Smooth muscle cell (in vitro differentiated cells): ENCODE measurements around the gene TMEM259. TPM values are rescaled to one million over a fixed set of nuclear protein-coding genes. Genes with fewer than 3 reads are reported as not detected.
A peak's percentile ranks its signal among the peaks of the same experiment; 100 is the strongest.

ENCODE experiments used
- DNase-seq: peaks from one replicate; lab custom pipeline; 2025; ENCODE audit not compliant: unreplicated experiment; lab: John Stamatoyannopoulos, UW
- H2AFZ ChIP-seq: fragments of 200-600 bp; sonication (generic); 2 replicates; pipeline ENCODE4 v1.6.0; 2016; ENCODE audit warnings: antibody characterized with exemption, low read depth, mild to moderate bottlenecking
- H3F3A ChIP-seq: fragments of 200-600 bp; sonication (generic); 2 replicates; pipeline ENCODE4 v1.6.0; 2017; ENCODE audit warnings: antibody characterized with exemption, low read depth
- H3K27ac ChIP-seq: fragments of 200-600 bp; sonication (generic); 2 replicates; pipeline ENCODE4 v1.5.1; 2016; ENCODE audit warnings: low read depth, mild to moderate bottlenecking
- H3K27me3 ChIP-seq: fragments of 200-600 bp; sonication (generic); 2 replicates; pipeline ENCODE4 v1.6.1; 2016; ENCODE audit warnings: low read depth, mild to moderate bottlenecking
- H3K36me3 ChIP-seq: fragments of 200-600 bp; sonication (generic); 2 replicates; pipeline ENCODE4 v1.5.1; 2016; ENCODE audit warnings: low read depth
- H3K4me1 ChIP-seq: fragments of 200-600 bp; sonication (generic); 2 replicates; pipeline ENCODE4 v1.5.1; 2016; ENCODE audit warnings: low read depth
- H3K4me2 ChIP-seq: fragments of 200-600 bp; sonication (generic); 2 replicates; pipeline ENCODE4 v1.6.0; 2016; ENCODE audit warnings: mild to moderate bottlenecking
- H3K4me3 ChIP-seq: fragments of 200-600 bp; sonication (generic); 2 replicates; pipeline ENCODE4 v1.5.1; 2016; ENCODE audit warnings: mild to moderate bottlenecking
- H3K79me2 ChIP-seq: fragments of 200-600 bp; sonication (generic); 2 replicates; pipeline ENCODE4 v1.6.0; 2016; ENCODE audit warnings: low read depth, mild to moderate bottlenecking
- H3K9ac ChIP-seq: fragments of 200-600 bp; sonication (generic); 2 replicates; pipeline ENCODE4 v1.6.0; 2016; ENCODE audit warnings: low read depth
- H3K9me3 ChIP-seq: fragments of 200-600 bp; sonication (generic); replicated peaks from 2 replicates; pipeline ENCODE4 v1.5.1; 2016; ENCODE audit warnings: low read depth
- H4K20me1 ChIP-seq: fragments of 200-600 bp; sonication (generic); 2 replicates; pipeline ENCODE4 v1.6.0; 2016; ENCODE audit warnings: low read depth
- WGBS: methylation state at CpG from one replicate; pipeline ENCODE4 v1.1.7; 2016; ENCODE audit warnings: low lambda C conversion rate; 5-methylcytosine and 5-hydroxymethylcytosine counted together
- polyA plus RNA-seq: library from polyadenylated mRNA; unstranded; fragments of >200 nt; fragmentation: Nextera tagmentation; extraction: Ambion mirVana; gene quantifications from 2 replicates; pipeline ENCODE4 v1.2.1, GENCODE V29; 2016
- total RNA-seq: library from RNA; depleted of rRNA; stranded (reverse); fragments of >200 nt; gene quantifications from 2 replicates; pipeline ENCODE4 v1.2.3, GENCODE V29; 2014
- TF ChIP-seq, protein P1 (sequence below): fragments of 200-600 bp; sonication (generic); IDR thresholded peaks from 2 replicates; pipeline ENCODE4 v1.5.1; 2017; ENCODE audit warnings: borderline replicate concordance, mild to moderate bottlenecking, antibody characterized with exemption; ENCODE audit not compliant: insufficient read depth, poor library complexity, severe bottlenecking

The TMEM259 gene
- total and polyA plus RNA-seq, 2 experiments from 2014 or later = 133 to 232 TPM

DNA sequence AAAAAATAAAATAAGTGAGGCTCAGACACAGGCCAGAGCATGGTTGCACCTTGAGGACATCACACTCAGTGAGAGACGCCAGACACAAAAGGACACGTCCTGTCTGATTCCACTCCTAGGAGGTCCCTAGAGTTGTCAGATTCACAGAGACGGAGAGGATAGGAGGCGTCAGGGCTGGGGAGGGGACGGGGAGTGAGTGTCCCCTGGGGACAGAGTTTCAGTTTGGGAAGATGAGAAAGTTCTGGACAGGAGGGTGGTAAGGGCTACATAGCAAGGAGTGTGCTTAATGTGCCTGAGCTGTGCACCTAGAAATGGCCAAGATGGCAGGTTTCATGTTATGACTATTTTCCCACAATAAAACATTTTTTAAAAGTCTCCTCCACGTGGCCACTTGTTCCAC is 22.9 kb downstream of the TMEM259 start:
- Histone ChIP-seq H3K9me3 (no peaks in the 10 kb centered on the region), H3K4me1 (peaks cover 7% of the 10 kb centered on the region), H2AFZ (no peak overlapping the region), H3F3A (no peaks in the 10 kb centered on the region), H3K36me3 (no peaks in the 10 kb centered on the region), H3K79me2 (no peaks in the 10 kb centered on the region), H3K27me3 (peaks cover 56% of the 10 kb centered on the region), H3K27ac (no peak overlapping the region), H3K4me2 (no peak overlapping the region), H3K4me3 (no peak overlapping the region), H3K9ac (no peak overlapping the region), H4K20me1 (no peaks in the 10 kb centered on the region)
- TF ChIP-seq, protein P1, sequence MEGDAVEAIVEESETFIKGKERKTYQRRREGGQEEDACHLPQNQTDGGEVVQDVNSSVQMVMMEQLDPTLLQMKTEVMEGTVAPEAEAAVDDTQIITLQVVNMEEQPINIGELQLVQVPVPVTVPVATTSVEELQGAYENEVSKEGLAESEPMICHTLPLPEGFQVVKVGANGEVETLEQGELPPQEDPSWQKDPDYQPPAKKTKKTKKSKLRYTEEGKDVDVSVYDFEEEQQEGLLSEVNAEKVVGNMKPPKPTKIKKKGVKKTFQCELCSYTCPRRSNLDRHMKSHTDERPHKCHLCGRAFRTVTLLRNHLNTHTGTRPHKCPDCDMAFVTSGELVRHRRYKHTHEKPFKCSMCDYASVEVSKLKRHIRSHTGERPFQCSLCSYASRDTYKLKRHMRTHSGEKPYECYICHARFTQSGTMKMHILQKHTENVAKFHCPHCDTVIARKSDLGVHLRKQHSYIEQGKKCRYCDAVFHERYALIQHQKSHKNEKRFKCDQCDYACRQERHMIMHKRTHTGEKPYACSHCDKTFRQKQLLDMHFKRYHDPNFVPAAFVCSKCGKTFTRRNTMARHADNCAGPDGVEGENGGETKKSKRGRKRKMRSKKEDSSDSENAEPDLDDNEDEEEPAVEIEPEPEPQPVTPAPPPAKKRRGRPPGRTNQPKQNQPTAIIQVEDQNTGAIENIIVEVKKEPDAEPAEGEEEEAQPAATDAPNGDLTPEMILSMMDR = no peak
- DNase-seq = no peak
- 62% methylated on average over 6 of the region's 6 CpGs for WGBS

DNA sequence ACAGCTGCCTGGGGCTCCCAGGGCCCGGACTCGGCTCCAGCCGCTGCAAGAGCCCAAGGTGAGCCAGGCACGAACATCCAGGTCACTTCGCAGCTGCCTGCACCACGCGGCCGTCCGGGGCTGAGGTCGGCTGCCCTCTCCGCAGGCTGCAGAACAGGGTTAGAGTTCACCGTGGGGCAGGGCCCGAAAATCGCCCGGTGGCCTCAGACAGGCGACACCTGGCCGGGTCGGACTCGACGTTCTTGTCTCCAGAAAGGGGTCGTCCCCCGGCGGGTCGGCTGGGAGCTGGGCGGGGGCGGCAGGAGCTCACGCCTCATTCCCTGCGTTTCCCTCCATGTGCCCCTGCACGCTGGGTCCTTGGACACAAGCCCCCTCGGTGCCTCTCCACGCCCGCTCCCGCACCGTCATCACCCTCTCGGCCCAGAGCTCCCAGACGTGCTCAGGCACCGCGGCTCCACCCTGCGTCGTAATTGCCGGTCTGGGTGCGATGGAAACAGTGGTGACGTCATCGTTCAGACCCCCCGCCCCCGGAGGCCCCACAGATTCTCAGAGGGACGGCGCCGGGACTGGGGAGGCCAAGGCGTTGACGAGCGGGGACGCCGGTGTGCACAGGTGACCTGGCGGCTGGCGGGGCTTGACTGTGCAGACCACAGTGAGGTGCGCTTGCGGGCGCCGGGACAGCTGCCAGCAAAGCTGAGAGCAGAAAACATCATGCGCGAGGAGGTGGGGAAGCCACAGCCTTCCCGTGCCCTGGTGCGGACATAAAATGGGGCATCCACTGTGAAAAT is 24.7 kb downstream of the TMEM259 start:
- no peak overlapping the region for H3K27ac ChIP-seq
- H3F3A ChIP-seq = no peaks in the 10 kb centered on the region
- peaks cover 7% of the 10 kb centered on the region for H3K4me1 ChIP-seq
- peaks cover 49% of the 10 kb centered on the region for H3K27me3 ChIP-seq
- H4K20me1 ChIP-seq = no peaks in the 10 kb centered on the region
- peak overlapping the region; percentile 34 for H3K4me3 ChIP-seq
- no peaks in the 10 kb centered on the region for H3K9me3 ChIP-seq
- no peaks in the 10 kb centered on the region for H3K36me3 ChIP-seq
- H3K4me2 ChIP-seq = peak overlapping the region; percentile 81
- no peak overlapping the region for H3K9ac ChIP-seq
- DNase-seq = peak; percentile 13
- 27% methylated on average over 62 of the region's 64 CpGs for WGBS
- H3K79me2 ChIP-seq = no peaks in the 10 kb centered on the region
- TF ChIP-seq, protein P1 = no peak
- no peak overlapping the region for H2AFZ ChIP-seq

DNA sequence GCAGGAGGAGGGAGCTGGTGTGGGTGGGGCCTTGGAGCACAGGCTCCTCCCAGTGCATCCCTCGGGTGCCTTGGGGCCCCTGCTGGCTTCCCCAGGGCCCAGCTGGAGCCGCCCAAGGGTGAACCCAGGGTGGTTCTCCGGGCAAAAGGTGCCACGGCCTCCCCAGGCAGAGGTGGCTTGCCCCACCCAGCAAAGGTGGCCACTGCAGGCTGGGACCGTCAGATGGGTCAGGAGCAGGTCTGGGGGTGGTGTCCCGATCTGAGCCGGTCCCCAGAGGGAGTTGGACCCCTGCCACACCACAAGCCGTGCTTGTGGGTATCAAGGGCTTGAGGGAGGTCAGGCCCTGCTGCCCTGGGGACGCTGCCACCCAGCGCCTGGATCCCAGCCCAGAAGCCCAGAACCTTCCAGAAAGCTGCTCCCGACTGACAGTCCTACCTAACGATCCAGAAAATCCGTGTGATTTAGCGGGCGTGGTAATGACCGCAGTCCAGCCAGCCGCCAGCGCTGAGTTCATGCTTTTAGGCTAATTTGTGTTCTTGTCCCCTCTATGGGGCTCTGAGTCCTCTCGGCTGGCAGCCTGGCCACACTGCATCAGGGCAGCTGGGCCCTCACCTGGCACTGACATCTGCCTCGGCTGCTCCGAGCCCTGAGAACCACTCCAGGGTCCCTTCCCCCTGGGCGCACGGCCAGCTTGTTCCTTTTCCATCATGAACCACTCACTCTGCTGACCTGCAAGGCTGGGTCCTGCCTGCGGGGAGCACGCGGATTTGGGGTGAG is 25.7 kb downstream of the TMEM259 start:
- Histone ChIP-seq H3K9ac (no peak overlapping the region), H3F3A (no peaks in the 10 kb centered on the region), H3K4me2 (no peak overlapping the region), H3K9me3 (no peaks in the 10 kb centered on the region), H3K4me3 (no peak overlapping the region), H4K20me1 (no peaks in the 10 kb centered on the region), H3K27me3 (peaks cover 42% of the 10 kb centered on the region), H3K27ac (no peak overlapping the region), H2AFZ (no peak overlapping the region), H3K79me2 (no peaks in the 10 kb centered on the region), H3K4me1 (peaks cover 7% of the 10 kb centered on the region), H3K36me3 (no peaks in the 10 kb centered on the region)
- DNase-seq = no peak
- TF ChIP-seq, protein P1 = no peak
- WGBS = 86% methylated on average over 26 of the region's 26 CpGs
